ENCODE data around the gene PDXP. TPM values are rescaled to one million over a fixed set of nuclear protein-coding genes. Genes with fewer than 3 reads are reported as not detected.

The PDXP gene
- total and polyA plus RNA-seq, 9 of the 15 experiments (the other 6 are each of a cell fraction or from before 2014, with no cell fraction given), result 7.9 to 54.2 (median 38.8) TPM

DNA sequence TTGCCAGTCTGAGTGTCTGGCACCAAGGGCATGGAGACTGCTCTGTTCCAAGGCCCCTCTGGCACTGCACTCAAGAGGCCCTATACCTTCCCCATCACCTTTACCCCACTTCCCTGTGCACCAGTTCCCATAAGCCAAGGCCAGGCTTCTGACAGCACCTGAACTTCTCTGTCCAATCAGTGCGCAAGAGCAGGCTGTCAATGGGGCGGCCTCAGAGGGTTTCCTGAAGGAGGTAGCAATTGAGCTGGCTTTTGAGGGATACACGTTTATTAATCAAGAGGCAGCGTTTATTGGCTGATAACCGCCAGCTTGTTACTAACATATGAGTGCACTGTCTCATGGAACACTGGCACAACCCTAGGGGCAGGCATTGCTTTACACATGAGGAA lies 17.0 kb upstream of the PDXP start:
- Histone ChIP-seq H3K9me3 (replicated peaks; ENCODE audit: control insufficient read depth, insufficient read depth, low read depth, low read length) (no peaks in the 10 kb centered on the region), H4K20me1 (replicated peaks; ENCODE audit: control insufficient read depth, insufficient read depth, low read length) (no peaks in the 10 kb centered on the region), H3K27me3 (ENCODE audit: control insufficient read depth in 2 of 2, insufficient read depth in 2 of 2, low read length in 2 of 2) (no peaks in the 10 kb centered on the region), H3K9ac (ENCODE audit: insufficient read depth in 1 of 2, low read depth in 2 of 2, low read length in 2 of 2) (no peak overlapping the region), H3K4me3 (no peak overlapping the region), H3K9me1 (ENCODE audit: control insufficient read depth, insufficient read depth, low read length) (no peaks in the 10 kb centered on the region), H3K4me2 (ENCODE audit: insufficient read depth, low read length) (no peak overlapping the region), H3K27ac (ENCODE audit: extremely low read depth, low read depth, low read length) (no peak overlapping the region), H3K4me1 (replicated peaks in 1 of 2; ENCODE audit: control insufficient read depth in 2 of 2, insufficient read depth in 2 of 2, low read length in 2 of 2) (peaks cover 12 to 61% of the 10 kb centered on the region in 2 experiments; a peak in 4 of 5 replicates), H2AFZ (ENCODE audit: low read depth, low read length) (no peak overlapping the region), H3K79me2 (ENCODE audit: control insufficient read depth, insufficient read depth, low read length) (peaks cover 11% of the 10 kb centered on the region), H3K36me3 (ENCODE audit: control insufficient read depth, insufficient read depth, low read length) (peaks cover 38% of the 10 kb centered on the region; the same call in 2 of the 3 replicates)
- no peak for TF ChIP-seq GABPB2 (CRISPR knock-in tag; conservative IDR thresholded peaks at IDR 0.05)
- WGBS (ENCODE audit: insufficient coverage, low coverage, missing lambda C conversion rate), result 74% methylated on average over 4 of the region's 5 CpGs
- in situ Hi-C loops (cut with MboI) (no loop called here), intact Hi-C loops (cut with micrococcal nuclease) (no loop called here)
- ChIA-PET POLR2A (interaction anchor here (0.6 to 3.0 kb wide), 4 partner anchors 10 to 85 kb away, joined by 3 to 14 read pairs (median 4); partner anchors contain the start of gene PDXP), CTCF (ENCODE audit: low intra/inter-chr PET ratio) (no interaction called here)
- ATAC-seq, result no peak
- FAIRE-seq, result no peak
- no peak for DNase-seq (ENCODE audit: extremely low read depth in 1 of 4, low spot score in 3 of 4)
- BruUV-seq (replicated peaks), result no TSS peak

GRCh38 chr22:37643225-37643847 lies 15.2 kb upstream of the PDXP start:
- peak; percentile 67 for FAIRE-seq
- H2AFZ ChIP-seq (ENCODE audit: low read depth, low read length), result no peak overlapping the region
- peak; percentile 38; the same call in 1 of the 2 replicates for TF ChIP-seq TFAP4 (CRISPR knock-in tag; IDR thresholded peaks at IDR 0.05; ENCODE audit: borderline replicate concordance)
- no peak for TF ChIP-seq TGIF2 (CRISPR knock-in tag; IDR thresholded peaks at IDR 0.05)
- TF ChIP-seq ZNF318 (IDR thresholded peaks at IDR 0.05; ENCODE audit: borderline replicate concordance in 1 of 2, low read depth in 1 of 2), result no peak

More at GRCh38 chr22:37643225-37643847, 15.2 kb upstream of the PDXP start:
- Histone ChIP-seq H3K9me3 (replicated peaks; ENCODE audit: control insufficient read depth, insufficient read depth, low read depth, low read length) (no peaks in the 10 kb centered on the region), H3K4me3 (no peak overlapping the region), H3K79me2 (ENCODE audit: control insufficient read depth, insufficient read depth, low read length) (peaks cover 11% of the 10 kb centered on the region), H3K27ac (ENCODE audit: extremely low read depth, low read depth, low read length) (no peak overlapping the region; the same call in 2 of the 3 replicates), H3K9ac (ENCODE audit: insufficient read depth in 1 of 2, low read depth in 2 of 2, low read length in 2 of 2) (peak overlapping the region in 1 of 2 experiments; percentile 24; a peak in 2 of 4 replicates), H3K4me2 (ENCODE audit: insufficient read depth, low read length) (no peak overlapping the region), H3K27me3 (ENCODE audit: control insufficient read depth in 2 of 2, insufficient read depth in 2 of 2, low read length in 2 of 2) (no peaks in the 10 kb centered on the region), H3K36me3 (ENCODE audit: control insufficient read depth, insufficient read depth, low read length) (peaks cover 52% of the 10 kb centered on the region; the same call in 2 of the 3 replicates), H4K20me1 (replicated peaks; ENCODE audit: control insufficient read depth, insufficient read depth, low read length) (no peaks in the 10 kb centered on the region), H3K9me1 (ENCODE audit: control insufficient read depth, insufficient read depth, low read length) (no peaks in the 10 kb centered on the region), H3K4me1 (replicated peaks in 1 of 2; ENCODE audit: control insufficient read depth in 2 of 2, insufficient read depth in 2 of 2, low read length in 2 of 2) (peaks cover 10 to 51% of the 10 kb centered on the region in 2 experiments; a peak in 4 of 5 replicates)
- in situ Hi-C loops (cut with MboI), result no loop called here
- peak; percentile 88 for ATAC-seq
- intact Hi-C loops (cut with micrococcal nuclease), result loop anchor here (1.0 kb wide), 1 partner anchor 38 kb away; no protein-coding TSS in a partner anchor
- POLR2A ChIA-PET, result interaction anchor here (0.6 to 3.0 kb wide), 6 partner anchors 9 to 350 kb away, joined by 3 to 14 read pairs (median 4); partner anchors contain the start of gene PDXP
- peak; percentile 58 to 76 (median 68) for DNase-seq (ENCODE audit: extremely low read depth in 1 of 4, low spot score in 3 of 4)
- CTCF ChIA-PET (ENCODE audit: low intra/inter-chr PET ratio), result interaction anchor here (0.7 to 1.4 kb wide), 2 partner anchors 39 to 149 kb away, joined by 3 to 8 read pairs; no protein-coding TSS in a partner anchor
- BruUV-seq (replicated peaks), result no TSS peak
- 36% methylated on average over 8 of the region's 9 CpGs for WGBS (ENCODE audit: insufficient coverage, low coverage, missing lambda C conversion rate)
